Fibroblast of the aortic adventitia (primary cell): ENCODE data around the gene DUSP8. TPM values are rescaled to one million over a fixed set of nuclear protein-coding genes. Genes with fewer than 3 reads are reported as not detected.

Experiments
- DNase-seq: peaks from one replicate; pipeline ENCODE4 v3.0.0-alpha.2; 2010; ENCODE audit warnings: low read depth
- H3K4me3 ChIP-seq: 2 replicates; pipeline ENCODE4 v1.5.1; 2011; ENCODE audit warnings: low read depth, mild to moderate bottlenecking, control low read depth, low read length, moderate library complexity
- CTCF ChIP-seq: IDR thresholded peaks from 2 replicates; pipeline ENCODE4 v1.5.1; 2011; ENCODE audit warnings: mild to moderate bottlenecking, low read length, control low read depth, inconsistent platforms; ENCODE audit not compliant: insufficient read depth
- total RNA-seq: library from RNA; depleted of rRNA; stranded (reverse); fragments of >200 nt; gene quantifications from 2 replicates; pipeline ENCODE4 v1.2.3, GENCODE V29; 2012; ENCODE audit warnings: low replicate concordance

DUSP8 gene
- total RNA-seq, 1 donor: 0.36 TPM

GRCh38 chr11:1526785-1527184 lies 45.3 kb downstream of the DUSP8 start:
- no peak overlapping the region for H3K4me3 ChIP-seq
- no peak for DNase-seq
- no peak for TF ChIP-seq CTCF

- no peak for DNase-seq
- no peak for TF ChIP-seq CTCF
These were observed 48.3 kb downstream of the DUSP8 start for GRCh38 chr11:1523779-1524178.

GRCh38 chr11:1523077-1523476 lies 49.0 kb downstream of the DUSP8 start:
- DNase-seq: no peak
- TF ChIP-seq CTCF: no peak
- no peak overlapping the region for H3K4me3 ChIP-seq

More at GRCh38 chr11:1523779-1524178, 48.3 kb downstream of the DUSP8 start:
- H3K4me3 ChIP-seq: no peak overlapping the region

GRCh38 chr11:1522081-1522424 lies 50.0 kb downstream of the DUSP8 start:
- TF ChIP-seq CTCF: no peak

GRCh38 chr11:1521382-1522080 lies 50.5 kb downstream of the DUSP8 start:
- H3K4me3 ChIP-seq: no peak overlapping the region
- no peak for DNase-seq
- no peak for TF ChIP-seq CTCF

More at GRCh38 chr11:1522081-1522424, 50.0 kb downstream of the DUSP8 start:
- no peak overlapping the region for H3K4me3 ChIP-seq
- no peak for DNase-seq

GRCh38 chr11:1520663-1521267 lies 51.3 kb downstream of the DUSP8 start:
- no peak for DNase-seq
- TF ChIP-seq CTCF: no peak

More at GRCh38 chr11:1520663-1521267, 51.3 kb downstream of the DUSP8 start:
- no peak overlapping the region for H3K4me3 ChIP-seq
